Spleen (tissue), 7 donors: Measurements from ENCODE around the gene MARS1.

ENCODE experiments used
- CTCF ChIP-seq, 11 experiments: fragments of 200-600 bp in 7 of 11; fragments of 450-650 bp in 4 of 11; sonication (generic) in 4 of 11; IDR thresholded peaks in 8 of 11; conservative IDR thresholded peaks in 3 of 11; 1 replicate in 7 of 11; 2 replicates in 4 of 11; pipeline versions ENCODE4 v1.4.0 to v1.8.0; 2016 to 2021; ENCODE audit warnings: antibody characterized with exemption in 11 of 11, inconsistent platforms in 4 of 11, mild to moderate bottlenecking in 1 of 11
- POLR2A ChIP-seq, 3 donors: fragments of 450-650 bp; IDR thresholded peaks; one replicate each; pipeline ENCODE4 v1.5.1; 2017; ENCODE audit warnings: antibody characterized with exemption in 3 of 3, mild to moderate bottlenecking in 1 of 3
- donor health status: DM: no; HTN: no; CAD: no; lungs with moderate emphysema.
- donor health status: DM: no; HTN: no; CAD: no.
- donor health status: DM: no; HTN: no; CAD: no.

DNA sequence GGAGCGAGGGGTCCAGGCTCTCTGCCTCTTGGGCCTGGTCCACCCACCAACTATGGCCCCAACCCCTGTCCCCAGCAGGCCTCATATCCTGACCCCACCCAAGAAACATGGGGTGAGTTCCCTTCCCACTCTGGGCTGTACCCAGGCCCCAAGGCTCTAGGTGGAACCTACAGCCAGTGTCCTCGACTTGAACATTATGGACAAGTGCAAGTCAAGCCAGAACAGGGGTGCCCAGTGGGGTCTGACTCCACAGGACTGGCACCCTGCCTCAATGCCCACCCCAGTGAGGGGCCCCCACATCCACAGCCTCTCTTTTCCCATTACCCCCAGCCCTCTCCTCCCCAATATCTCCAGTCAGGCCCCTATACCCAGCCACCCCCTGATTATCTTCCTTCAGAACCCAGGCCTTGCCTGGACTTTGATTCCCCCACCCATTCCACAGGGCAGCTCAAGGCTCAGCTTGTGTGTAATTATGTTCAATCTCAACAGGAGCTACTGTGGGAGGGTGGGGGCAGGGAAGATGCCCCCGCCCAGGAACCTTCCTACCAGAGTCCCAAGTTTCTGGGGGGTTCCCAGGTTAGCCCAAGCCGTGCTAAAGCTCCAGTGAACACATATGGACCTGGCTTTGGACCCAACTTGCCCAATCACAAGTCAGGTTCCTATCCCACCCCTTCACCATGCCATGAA, 16.8 kb upstream of the MARS1 start:
- TF ChIP-seq CTCF (IDR thresholded peaks at IDR 0.05 in 8 of 11, conservative IDR thresholded peaks at IDR 0.05 in 3 of 11) (no peak), POLR2A (IDR thresholded peaks at IDR 0.05) (no peak)
